ENCODE measurements around the gene FUT3. TPM values are rescaled to one million over a fixed set of nuclear protein-coding genes. Genes with fewer than 3 reads are reported as not detected.

The FUT3 gene
- polyA plus RNA-seq, 1 donor from 2014 or later: 0.64 TPM

DNA sequence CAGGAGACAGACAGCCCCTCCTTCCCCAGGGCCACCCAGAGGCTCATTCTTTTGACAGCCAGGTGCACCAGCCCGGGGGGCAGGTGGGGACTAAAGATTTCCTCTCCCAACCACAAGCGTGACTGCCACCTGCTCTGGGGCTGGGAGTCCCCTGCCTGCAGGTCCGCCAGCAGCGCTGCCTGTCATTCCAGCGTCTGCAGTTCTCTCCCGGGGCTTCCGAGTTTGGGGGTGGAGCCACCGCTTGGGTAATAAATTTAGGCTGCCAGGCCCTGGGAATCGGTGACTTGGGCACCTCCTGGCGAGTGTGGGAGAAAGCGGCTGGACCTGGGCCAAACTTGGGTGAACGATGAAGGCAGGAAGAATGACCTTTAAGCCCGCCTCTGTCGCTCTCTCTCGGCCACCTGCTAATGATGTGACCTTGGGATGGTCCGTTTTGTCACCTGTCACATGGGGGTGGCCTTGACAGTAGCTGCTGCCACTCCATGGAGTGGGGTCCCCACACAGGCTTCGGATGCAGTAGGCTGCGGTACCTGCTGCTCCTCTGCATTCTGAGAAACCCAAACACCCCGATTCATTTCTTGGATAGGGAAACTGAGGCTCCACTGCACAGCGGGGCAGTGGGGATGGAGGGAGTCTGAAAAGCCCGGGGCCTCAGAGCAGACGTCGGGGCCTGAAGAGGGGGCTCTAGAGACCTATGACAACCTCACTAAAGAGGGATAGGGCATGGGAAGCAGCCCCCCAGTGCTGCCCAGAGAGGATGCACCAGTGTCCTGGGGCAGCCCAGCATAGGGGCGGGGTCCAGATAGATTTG lies 24.5 kb downstream of the FUT3 start:
- peak overlapping the region; percentile 60 for H3K4me3 ChIP-seq (ENCODE audit: low read length)
- H3K27me3 ChIP-seq (ENCODE audit: insufficient read depth, low read depth, low read length): no peaks in the 10 kb centered on the region
- TF ChIP-seq, protein P1, sequence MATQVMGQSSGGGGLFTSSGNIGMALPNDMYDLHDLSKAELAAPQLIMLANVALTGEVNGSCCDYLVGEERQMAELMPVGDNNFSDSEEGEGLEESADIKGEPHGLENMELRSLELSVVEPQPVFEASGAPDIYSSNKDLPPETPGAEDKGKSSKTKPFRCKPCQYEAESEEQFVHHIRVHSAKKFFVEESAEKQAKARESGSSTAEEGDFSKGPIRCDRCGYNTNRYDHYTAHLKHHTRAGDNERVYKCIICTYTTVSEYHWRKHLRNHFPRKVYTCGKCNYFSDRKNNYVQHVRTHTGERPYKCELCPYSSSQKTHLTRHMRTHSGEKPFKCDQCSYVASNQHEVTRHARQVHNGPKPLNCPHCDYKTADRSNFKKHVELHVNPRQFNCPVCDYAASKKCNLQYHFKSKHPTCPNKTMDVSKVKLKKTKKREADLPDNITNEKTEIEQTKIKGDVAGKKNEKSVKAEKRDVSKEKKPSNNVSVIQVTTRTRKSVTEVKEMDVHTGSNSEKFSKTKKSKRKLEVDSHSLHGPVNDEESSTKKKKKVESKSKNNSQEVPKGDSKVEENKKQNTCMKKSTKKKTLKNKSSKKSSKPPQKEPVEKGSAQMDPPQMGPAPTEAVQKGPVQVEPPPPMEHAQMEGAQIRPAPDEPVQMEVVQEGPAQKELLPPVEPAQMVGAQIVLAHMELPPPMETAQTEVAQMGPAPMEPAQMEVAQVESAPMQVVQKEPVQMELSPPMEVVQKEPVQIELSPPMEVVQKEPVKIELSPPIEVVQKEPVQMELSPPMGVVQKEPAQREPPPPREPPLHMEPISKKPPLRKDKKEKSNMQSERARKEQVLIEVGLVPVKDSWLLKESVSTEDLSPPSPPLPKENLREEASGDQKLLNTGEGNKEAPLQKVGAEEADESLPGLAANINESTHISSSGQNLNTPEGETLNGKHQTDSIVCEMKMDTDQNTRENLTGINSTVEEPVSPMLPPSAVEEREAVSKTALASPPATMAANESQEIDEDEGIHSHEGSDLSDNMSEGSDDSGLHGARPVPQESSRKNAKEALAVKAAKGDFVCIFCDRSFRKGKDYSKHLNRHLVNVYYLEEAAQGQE (IDR thresholded peaks at IDR 0.05; ENCODE audit: borderline replicate concordance): no peak
- TF ChIP-seq TAF1 (IDR thresholded peaks at IDR 0.05; ENCODE audit: low read depth) (no peak), EZH2 (IDR thresholded peaks at IDR 0.05; ENCODE audit: borderline replicate concordance, insufficient read depth, low read length, poor library complexity, severe bottlenecking) (no peak)
- H3K9me3 ChIP-seq (ENCODE audit: low read length): no peaks in the 10 kb centered on the region
- no peaks in the 10 kb centered on the region for H4K20me1 ChIP-seq (ENCODE audit: insufficient read depth)
- no peaks in the 10 kb centered on the region for H3K9me2 ChIP-seq (ENCODE audit: insufficient read depth, low read length)
- H3K36me3 ChIP-seq (ENCODE audit: insufficient read depth, low read length): no peaks in the 10 kb centered on the region
- H3F3A ChIP-seq (ENCODE audit: insufficient read depth, low read length, poor library complexity, severe bottlenecking): no peaks in the 10 kb centered on the region
- H3K4me2 ChIP-seq (ENCODE audit: low read length): no peak overlapping the region
- H3K27ac ChIP-seq (ENCODE audit: low read length): no peak overlapping the region
- H3K9ac ChIP-seq (ENCODE audit: low read length): no peak overlapping the region
- H3K79me2 ChIP-seq (replicated peaks; ENCODE audit: insufficient read depth, low read length): no peaks in the 10 kb centered on the region
- no peak overlapping the region for H2AFZ ChIP-seq (ENCODE audit: low read depth, low read length)

DNA sequence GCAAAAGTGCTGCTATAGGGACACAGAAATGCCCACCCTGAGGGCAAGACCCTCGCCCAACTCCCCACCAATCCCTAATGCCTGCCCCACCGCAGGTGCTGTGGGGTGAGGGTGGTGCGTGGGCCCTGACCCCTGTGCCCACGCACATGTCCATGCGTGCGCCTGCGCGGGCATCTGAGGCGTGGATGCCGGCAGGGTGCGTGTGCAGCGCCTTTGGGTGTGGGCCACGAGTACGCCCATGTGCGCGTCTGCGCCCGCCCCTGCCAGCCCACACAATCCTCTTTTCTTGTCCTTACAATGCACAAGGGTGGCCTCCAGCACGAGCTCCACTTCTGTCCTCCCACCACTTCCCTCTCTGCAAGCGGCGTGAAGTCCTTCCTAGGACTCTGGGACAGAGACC lies 26.1 kb downstream of the FUT3 start:
- no peak overlapping the region for H3K27ac ChIP-seq (ENCODE audit: low read length)
- H3K36me3 ChIP-seq (ENCODE audit: insufficient read depth, low read length): no peaks in the 10 kb centered on the region
- no peak overlapping the region for H3K9ac ChIP-seq (ENCODE audit: low read length)
- H3K79me2 ChIP-seq (replicated peaks; ENCODE audit: insufficient read depth, low read length): no peaks in the 10 kb centered on the region
- TF ChIP-seq POLR2AphosphoS5 (IDR thresholded peaks at IDR 0.05): no peak
- TF ChIP-seq TAF1 (IDR thresholded peaks at IDR 0.05; ENCODE audit: low read depth): no peak
- no peak for TF ChIP-seq SMC3 (conservative IDR thresholded peaks at IDR 0.05; ENCODE audit: poor library complexity)
- TF ChIP-seq EP300 (conservative IDR thresholded peaks at IDR 0.05; ENCODE audit: poor library complexity, severe bottlenecking): no peak
- TF ChIP-seq MXI1 (conservative IDR thresholded peaks at IDR 0.05; ENCODE audit: poor library complexity, severe bottlenecking): no peak
- TF ChIP-seq, protein P2, sequence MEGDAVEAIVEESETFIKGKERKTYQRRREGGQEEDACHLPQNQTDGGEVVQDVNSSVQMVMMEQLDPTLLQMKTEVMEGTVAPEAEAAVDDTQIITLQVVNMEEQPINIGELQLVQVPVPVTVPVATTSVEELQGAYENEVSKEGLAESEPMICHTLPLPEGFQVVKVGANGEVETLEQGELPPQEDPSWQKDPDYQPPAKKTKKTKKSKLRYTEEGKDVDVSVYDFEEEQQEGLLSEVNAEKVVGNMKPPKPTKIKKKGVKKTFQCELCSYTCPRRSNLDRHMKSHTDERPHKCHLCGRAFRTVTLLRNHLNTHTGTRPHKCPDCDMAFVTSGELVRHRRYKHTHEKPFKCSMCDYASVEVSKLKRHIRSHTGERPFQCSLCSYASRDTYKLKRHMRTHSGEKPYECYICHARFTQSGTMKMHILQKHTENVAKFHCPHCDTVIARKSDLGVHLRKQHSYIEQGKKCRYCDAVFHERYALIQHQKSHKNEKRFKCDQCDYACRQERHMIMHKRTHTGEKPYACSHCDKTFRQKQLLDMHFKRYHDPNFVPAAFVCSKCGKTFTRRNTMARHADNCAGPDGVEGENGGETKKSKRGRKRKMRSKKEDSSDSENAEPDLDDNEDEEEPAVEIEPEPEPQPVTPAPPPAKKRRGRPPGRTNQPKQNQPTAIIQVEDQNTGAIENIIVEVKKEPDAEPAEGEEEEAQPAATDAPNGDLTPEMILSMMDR (IDR thresholded peaks at IDR 0.05; ENCODE audit: poor library complexity, severe bottlenecking): no peak
- no peaks in the 10 kb centered on the region for H3K27me3 ChIP-seq (ENCODE audit: insufficient read depth, low read depth, low read length)
- no peaks in the 10 kb centered on the region for H3F3A ChIP-seq (ENCODE audit: insufficient read depth, low read length, poor library complexity, severe bottlenecking)
- H4K20me1 ChIP-seq (ENCODE audit: insufficient read depth): no peaks in the 10 kb centered on the region
- H2AFZ ChIP-seq (ENCODE audit: low read depth, low read length): no peak overlapping the region
- no peaks in the 10 kb centered on the region for H3K9me2 ChIP-seq (ENCODE audit: insufficient read depth, low read length)
- H3K9me3 ChIP-seq (ENCODE audit: low read length): no peaks in the 10 kb centered on the region
- H3K4me2 ChIP-seq (ENCODE audit: low read length): no peak overlapping the region
- no peak overlapping the region for H3K4me3 ChIP-seq (ENCODE audit: low read length)

Data from neural cell (in vitro differentiated cells).